H1 (cell line): ENCODE measurements around the gene RASSF4. TPM values are rescaled to one million over a fixed set of nuclear protein-coding genes. Genes with fewer than 3 reads are reported as not detected.

Source experiments
- CTCF ChIA-PET: fragments of 300-600 bp; sonication (Branson Sonifier 250); formaldehyde crosslinking; loops from one replicate; lab custom pipeline; 2021; ENCODE audit not compliant: partially characterized antibody; lab: Charles Lee
- POLR2A ChIA-PET: fragments of 300-600 bp; sonication (Branson Sonifier 250); formaldehyde crosslinking; loops from one replicate; lab custom pipeline; 2021; ENCODE audit warnings: inconsistent platforms; ENCODE audit not compliant: partially characterized antibody; lab: Charles Lee
- DNase-seq, 2 experiments: peaks; one replicate each; pipeline versions ENCODE4 v3.0.0 to v3.0.0-alpha.2; 2010 to 2022; ENCODE audit warnings: low spot score in 2 of 2, low read depth in 1 of 2, mixed read lengths in 1 of 2
- FAIRE-seq: peaks from 2 replicates; lab custom pipeline; 2011; peaks lifted over from hg19 to GRCh38; lab: Jason Lieb, UNC
- H2AFZ ChIP-seq: 2 replicates; pipeline ENCODE4 v1.8.1; 2012; ENCODE audit warnings: low read length, inconsistent platforms
- H2AK5ac ChIP-seq: 2 replicates; pipeline ENCODE4 v1.6.1; 2013; ENCODE audit warnings: low read depth, low read length
- H2BK120ac ChIP-seq: replicated peaks from 2 replicates; pipeline ENCODE3; 2013; ENCODE audit warnings: low read depth, low read length, inconsistent platforms
- H2BK12ac ChIP-seq: 2 replicates; pipeline ENCODE4 v1.6.1; 2013; ENCODE audit warnings: low read depth, low read length
- H2BK15ac ChIP-seq: 2 replicates; pipeline ENCODE4 v1.6.1; 2013; ENCODE audit warnings: low read length
- H2BK20ac ChIP-seq: 2 replicates; pipeline ENCODE4 v1.6.1; 2013; ENCODE audit warnings: low read length
- H2BK5ac ChIP-seq: 2 replicates; pipeline ENCODE4 v1.6.1; 2013; ENCODE audit warnings: low read depth, low read length
- H3K14ac ChIP-seq: 2 replicates; pipeline ENCODE4 v1.6.1; 2013; ENCODE audit warnings: inconsistent platforms; ENCODE audit not compliant: insufficient read length
- H3K18ac ChIP-seq: 2 replicates; pipeline ENCODE4 v1.6.1; 2013; ENCODE audit warnings: low read length; ENCODE audit errors: extremely low read depth
- H3K23ac ChIP-seq: 2 replicates; pipeline ENCODE4 v1.6.1; 2013; ENCODE audit warnings: inconsistent platforms; ENCODE audit not compliant: insufficient read length
- H3K23me2 ChIP-seq: 2 replicates; pipeline ENCODE4 v1.6.1; 2013; ENCODE audit warnings: low read depth, low read length
- H3K27ac ChIP-seq: 2 replicates; pipeline ENCODE4 v1.6.1; 2011; ENCODE audit warnings: low read depth, low read length, inconsistent platforms
- H3K27me3 ChIP-seq, 4 experiments: replicated peaks in 1 of 4; 1 replicate in 1 of 4; 2 replicates in 3 of 4; pipeline versions ENCODE4 v1.6.1 to v1.8.1; 2011 to 2013; ENCODE audit warnings: low read length in 3 of 4, mild to moderate bottlenecking in 3 of 4, inconsistent platforms in 2 of 4, mixed read lengths in 2 of 4, moderate library complexity in 1 of 4; ENCODE audit not compliant: control insufficient read depth in 3 of 4, insufficient read depth in 3 of 4; ENCODE audit errors: extremely low read depth in 1 of 4
- H3K36me3 ChIP-seq, 4 experiments: 2 replicates each; pipeline versions ENCODE4 v1.6.1 to v1.8.1; 2011 to 2013; ENCODE audit warnings: mild to moderate bottlenecking in 4 of 4, low read length in 3 of 4, moderate library complexity in 2 of 4, control low read depth in 1 of 4, inconsistent platforms in 1 of 4; ENCODE audit not compliant: insufficient read depth in 4 of 4, control insufficient read depth in 2 of 4
- H3K4ac ChIP-seq: replicated peaks from 2 replicates; pipeline ENCODE3; 2013; ENCODE audit warnings: low read length, low read depth, mixed read lengths, inconsistent platforms; ENCODE audit not compliant: insufficient read length
- H3K4me1 ChIP-seq, 4 experiments: replicated peaks in 1 of 4; 1 replicate in 1 of 4; 2 replicates in 3 of 4; pipeline versions ENCODE4 v1.6.1 to v1.8.1; 2011 to 2013; ENCODE audit warnings: low read length in 3 of 4, inconsistent platforms in 2 of 4, mixed read lengths in 1 of 4; ENCODE audit not compliant: insufficient read depth in 4 of 4, control insufficient read depth in 3 of 4
- H3K4me2 ChIP-seq, 2 experiments: 2 replicates each; pipeline versions ENCODE4 v1.6.1 to v1.8.1; 2011 to 2013; ENCODE audit warnings: low read depth in 2 of 2, low read length in 2 of 2, control low read depth in 1 of 2, inconsistent platforms in 1 of 2, mild to moderate bottlenecking in 1 of 2; ENCODE audit not compliant: insufficient read depth in 1 of 2
- H3K4me3 ChIP-seq, 4 experiments: fragments of 200-600, 300-600 bp in 1 of 4; sonication (generic), shearing (Covaris generic), sonication (Bioruptor Twin) in 1 of 4; 2 replicates each; pipeline versions ENCODE4 v1.5.1 to v1.8.1; 2011 to 2016; ENCODE audit warnings: low read length in 4 of 4, low read depth in 3 of 4, control low read depth in 2 of 4, inconsistent platforms in 2 of 4, mild to moderate bottlenecking in 2 of 4, mixed read lengths in 1 of 4, moderate library complexity in 1 of 4; ENCODE audit not compliant: insufficient read depth in 2 of 4; ENCODE audit errors: extremely low read depth in 1 of 4
- H3K56ac ChIP-seq: replicated peaks from 2 replicates; pipeline ENCODE3; 2013; ENCODE audit warnings: low read depth, mild to moderate bottlenecking, mixed read lengths, low read length, inconsistent platforms; ENCODE audit not compliant: insufficient read length
- H3K79me1 ChIP-seq: 2 replicates; pipeline ENCODE4 v1.6.1; 2013; ENCODE audit warnings: low read depth, low read length, control low read depth
- H3K79me2 ChIP-seq, 2 experiments: 2 replicates each; pipeline versions ENCODE4 v1.6.1 to v1.8.1; 2012 to 2013; ENCODE audit warnings: low read length in 2 of 2, mild to moderate bottlenecking in 2 of 2, inconsistent platforms in 1 of 2; ENCODE audit not compliant: insufficient read depth in 2 of 2, control insufficient read depth in 1 of 2
- H3K9ac ChIP-seq, 4 experiments: replicated peaks in 1 of 4; 1 replicate in 1 of 4; 2 replicates in 3 of 4; pipeline versions ENCODE4 v1.6.1 to v1.8.1; 2011 to 2013; ENCODE audit warnings: low read depth in 3 of 4, low read length in 3 of 4, control low read depth in 2 of 4, mild to moderate bottlenecking in 2 of 4, moderate library complexity in 2 of 4, inconsistent platforms in 1 of 4; ENCODE audit errors: extremely low read depth in 1 of 4
- H3K9me3 ChIP-seq, 2 experiments: 2 replicates each; pipeline versions ENCODE4 v1.6.1 to v1.8.1; 2012 to 2013; ENCODE audit warnings: mild to moderate bottlenecking in 2 of 2, moderate library complexity in 2 of 2, control low read depth in 1 of 2, inconsistent platforms in 1 of 2, low read depth in 1 of 2, low read length in 1 of 2, mixed read lengths in 1 of 2; ENCODE audit not compliant: insufficient read depth in 2 of 2
- H4K20me1 ChIP-seq, 2 experiments: replicated peaks in 1 of 2; 2 replicates each; pipeline versions ENCODE3 to v1.8.1; 2011 to 2013; ENCODE audit warnings: inconsistent platforms in 2 of 2, low read length in 2 of 2, mild to moderate bottlenecking in 1 of 2; ENCODE audit not compliant: insufficient read depth in 2 of 2, control insufficient read depth in 1 of 2
- H4K5ac ChIP-seq: 2 replicates; pipeline ENCODE4 v1.6.1; 2013; ENCODE audit warnings: low read length, low read depth, mixed read lengths, inconsistent platforms; ENCODE audit not compliant: insufficient read length
- H4K8ac ChIP-seq: 2 replicates; pipeline ENCODE4 v1.8.0; 2013; ENCODE audit warnings: mild to moderate bottlenecking, moderate library complexity, low read length, inconsistent platforms; ENCODE audit not compliant: insufficient read depth; ENCODE audit errors: extremely low read depth
- H4K91ac ChIP-seq: replicated peaks from 2 replicates; pipeline ENCODE3; 2013; ENCODE audit warnings: low read length, mixed read lengths, inconsistent platforms; ENCODE audit not compliant: insufficient read length
- BCL11A ChIP-seq, 2 experiments: IDR thresholded peaks; one replicate each; pipeline ENCODE4 v1.6.1; 2011; ENCODE audit warnings: low read depth in 2 of 2, low read length in 2 of 2, mild to moderate bottlenecking in 2 of 2
- HDAC2 ChIP-seq, 2 experiments: fragments of 300-600 bp in 1 of 2; sonication (generic) in 1 of 2; IDR thresholded peaks; 2 replicates each; pipeline ENCODE4 v1.6.1; 2011 to 2012; ENCODE audit warnings: low read depth in 2 of 2, low read length in 2 of 2, mild to moderate bottlenecking in 2 of 2, moderate library complexity in 2 of 2, borderline replicate concordance in 1 of 2, inconsistent platforms in 1 of 2
- POU5F1 ChIP-seq: IDR thresholded peaks from 2 replicates; pipeline ENCODE4 v1.6.1; 2011; ENCODE audit warnings: low read depth, mild to moderate bottlenecking, low read length, moderate library complexity
- SIRT6 ChIP-seq: IDR thresholded peaks from one replicate; pipeline ENCODE4 v1.7.1; 2012; ENCODE audit warnings: low read length, inconsistent platforms
- YY1 ChIP-seq: IDR thresholded peaks from 2 replicates; pipeline ENCODE4 v1.6.1; 2011; ENCODE audit warnings: low read depth, mild to moderate bottlenecking, low read length
- WGBS, 2 experiments: shearing (Covaris generic) in 1 of 2; methylation state at CpG; one replicate each; pipeline versions ENCODE4 v1.1.6 to v1.1.7; 2013 to 2015; ENCODE audit warnings: low lambda C conversion rate in 2 of 2, mixed read lengths in 2 of 2, inconsistent platforms in 1 of 2, low coverage in 1 of 2, missing lambda C conversion rate in 1 of 2; ENCODE audit not compliant: insufficient replicate concordance in 2 of 2, insufficient coverage in 1 of 2, insufficient read length in 1 of 2; ENCODE audit errors: extremely low coverage in 1 of 2, missing lambda C conversion rate in 1 of 2; 5-methylcytosine and 5-hydroxymethylcytosine counted together
- polyA plus RNA-seq, 7 experiments: library from polyadenylated mRNA; depleted of rRNA in 3 of 7; stranded (reverse) in 5 of 7; unstranded in 2 of 7; fragments of >200 nt in 5 of 7; fragments of 200-250 nt in 2 of 7; gene quantifications; 1 replicate in 5 of 7; 2 replicates in 1 of 7; 4 replicates in 1 of 7; pipeline versions ENCODE4 v1.2.1 to v1.2.3, GENCODE V29; 2011 to 2013; ENCODE audit warnings: missing spikeins in 2 of 7, mixed read lengths in 2 of 7
- total RNA-seq: library from RNA; stranded (reverse); fragmentation: NEBNext Ultra II Directional; extraction: Animal tissue kit (Norgen Biotek cat#: 25700); gene quantifications from 2 replicates; pipeline ENCODE4 v1.2.1, GENCODE V29; 2021

The RASSF4 gene
- total and polyA plus RNA-seq, 2 of the 8 experiments (the other 6 are each of a cell fraction or from before 2014, with no cell fraction given), result 14.3 to 14.5 TPM

- Histone ChIP-seq H2BK12ac (no peak overlapping the region), H2BK15ac (no peak overlapping the region), H3K36me3 (peaks cover 0 to 6% (median 0%) of the 10 kb centered on the region in 4 experiments; a peak in 3 of 8 replicates), H3K27ac (no peak overlapping the region), H4K5ac (no peak overlapping the region), H3K18ac (no peak overlapping the region), H2AFZ (no peak overlapping the region), H3K9ac (no peak overlapping the region), H3K4ac (no peak overlapping the region), H2AK5ac (no peak overlapping the region), H3K4me2 (no peak overlapping the region), H3K56ac (no peak overlapping the region), H4K8ac (no peak overlapping the region), H2BK120ac (no peak overlapping the region), H4K91ac (no peak overlapping the region), H3K23ac (no peak overlapping the region), H3K14ac (no peak overlapping the region), H2BK20ac (no peak overlapping the region), H3K9me3 (no peaks in the 10 kb centered on the region), H3K79me2 (no peaks in the 10 kb centered on the region), H2BK5ac (no peak overlapping the region), H4K20me1 (peaks cover 0 to 2% of the 10 kb centered on the region in 2 experiments), H3K4me3 (no peak overlapping the region), H3K27me3 (no peaks in the 10 kb centered on the region; a peak in 1 of 7 replicates), H3K4me1 (peaks cover 18 to 39% (median 24%) of the 10 kb centered on the region in 4 experiments), H3K23me2 (peaks cover 3% of the 10 kb centered on the region; the same call in 1 of the 2 replicates), H3K79me1 (peaks cover 5% of the 10 kb centered on the region; the same call in 1 of the 2 replicates)
- POLR2A ChIA-PET, result interaction anchor here (0.9 to 2.8 kb wide), 4 partner anchors 9 to 59 kb away, joined by 3 to 11 read pairs (median 4); partner anchors contain the start of gene DEPP1
- CTCF ChIA-PET, result interaction anchor here (0.7 to 11.2 kb wide), 10 partner anchors 9 to 42 kb away, joined by 3 to 143 read pairs (median 10); partner anchors contain the start of gene DEPP1
- no peak for TF ChIP-seq HDAC2 (IDR thresholded peaks at IDR 0.05; ENCODE audit: borderline replicate concordance in 1 of 2, low read depth in 2 of 2, low read length in 2 of 2)
- TF ChIP-seq SIRT6, result no peak
- TF ChIP-seq BCL11A (IDR thresholded peaks at IDR 0.05; ENCODE audit: low read depth in 2 of 2, low read length in 2 of 2), result no peak
- no peak for TF ChIP-seq POU5F1
- no peak for TF ChIP-seq YY1
- FAIRE-seq (no peak), DNase-seq (no peak)
- WGBS, 2 experiments, result 89% methylated on average over 4 of the region's 4 CpGs; no CpG with 5 or more reads in 1 of the 2 experiments
Measured at GRCh38 chr10:44967616-44968015, 8.0 kb downstream of the RASSF4 start.
